Right ventricle myocardium inferior (tissue), 1 donor: ENCODE measurements around the gene RERG. TPM values are rescaled to one million over a fixed set of nuclear protein-coding genes. Genes with fewer than 3 reads are reported as not detected.
A peak's percentile ranks its signal among the peaks of the same experiment; 100 is the strongest.
"Not testable (repeated sequence)": the region's sequence is repeated elsewhere in the genome, so short reads cannot be mapped to it uniquely, and the experiment has no call there.

ENCODE experiments used
- ATAC-seq: fragments of 200-7000 bp; cut with Tn5 transposase; one replicate; pipeline ENCODE4 v1.9.1; 2020; ENCODE audit warnings: mild to moderate bottlenecking, moderate library complexity
- DNase-seq: peaks from one replicate; pipeline ENCODE4 v3.0.0; 2021; ENCODE audit errors: missing footprints
- intact Hi-C: fragments of 100-400 bp; cut with DNase I; formaldehyde crosslinking; loops from one replicate; pipeline ENCODE4 v1.11.0; 2022
- long read RNA-seq: library from polyadenylated mRNA; unstranded; transcript quantifications from one replicate; pipeline ENCODE4 v2.0.0, GENCODE V29; 2021
- total RNA-seq: library from RNA; stranded (reverse); fragmentation: NEBNext Ultra II Directional; extraction: Animal tissue kit (Norgen Biotek cat#: 25700); gene quantifications from one replicate; pipeline ENCODE4 v1.2.1, GENCODE V29; 2021
- donor health status: DM: no; HTN: yes; CAD: no; lungs with severe emphysema.

The RERG gene
- 4.0 TPM for total RNA-seq
- long read RNA-seq, partial matches to known transcripts: 0 of 5 reads
- long read RNA-seq, other reads (novel, unspliced or antisense): 1 of 5 reads

DNA sequence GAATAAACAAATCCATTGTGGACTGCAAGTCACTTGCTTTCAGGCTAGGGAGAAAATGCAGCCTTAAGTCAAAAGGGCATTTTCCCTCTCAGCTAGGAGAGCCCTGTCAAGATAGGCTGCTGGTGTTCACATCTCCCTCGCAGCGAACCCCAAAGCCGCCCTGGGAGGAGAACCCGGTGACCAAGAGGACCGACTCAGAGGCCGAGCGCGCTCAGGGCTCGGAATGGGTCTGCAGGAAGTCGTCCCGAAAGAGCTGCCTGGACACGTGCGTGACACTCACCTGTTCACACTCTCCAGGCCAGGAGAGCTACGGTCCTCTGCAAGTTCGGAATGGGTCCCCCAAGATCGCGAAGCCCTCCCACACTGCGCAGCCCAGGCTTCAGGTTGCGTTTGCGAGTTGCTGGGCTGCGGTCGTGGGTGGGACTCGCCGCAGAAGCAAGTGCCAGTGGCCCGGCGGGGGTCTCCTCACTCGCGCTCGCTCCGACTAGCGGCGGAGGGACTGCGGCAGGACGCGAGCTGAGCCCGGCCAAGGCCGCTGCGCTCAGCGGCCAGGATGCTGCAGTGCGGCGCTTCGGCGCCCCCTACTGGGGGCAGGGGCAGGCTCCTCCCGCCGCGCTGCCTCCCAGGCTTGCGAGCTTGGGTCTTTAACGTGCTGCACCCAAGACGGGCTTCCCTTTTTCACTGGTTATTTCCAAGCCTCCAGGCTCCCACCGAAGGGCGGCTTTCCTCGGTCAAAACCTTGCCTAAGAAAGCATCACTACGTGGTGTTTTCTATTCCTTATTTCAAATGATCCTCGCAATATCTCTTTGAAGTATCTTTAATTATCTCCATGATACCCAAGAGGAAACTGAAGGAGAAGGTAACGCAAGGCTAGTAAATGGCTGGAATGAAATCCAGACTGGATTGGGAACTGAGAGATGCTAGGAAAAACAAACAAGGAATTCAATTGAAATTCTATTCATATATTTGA lies at the start of gene RERG:
RERG (minus strand) TSS at position 503 of the 971 bp plus-strand sequence. CDS start 3,928 bp downstream, outside the sequence.
- ATAC-seq (peak; percentile 99), DNase-seq (peak; percentile 88)
- intact Hi-C loops: loop anchor here (2.0 to 5.0 kb wide), 5 partner anchors 46 to 409 kb away; partner anchors contain the start of genes ART4 and SMCO3

- DNase-seq (peak; percentile 5), ATAC-seq (no peak)
- intact Hi-C loops: loop anchor here (10.0 kb wide), 1 partner anchor 426 kb away; the partner anchor contains the start of gene ART4
Observed at GRCh38 chr12:15270591-15270990, 49.4 kb upstream of the RERG start.

DNA sequence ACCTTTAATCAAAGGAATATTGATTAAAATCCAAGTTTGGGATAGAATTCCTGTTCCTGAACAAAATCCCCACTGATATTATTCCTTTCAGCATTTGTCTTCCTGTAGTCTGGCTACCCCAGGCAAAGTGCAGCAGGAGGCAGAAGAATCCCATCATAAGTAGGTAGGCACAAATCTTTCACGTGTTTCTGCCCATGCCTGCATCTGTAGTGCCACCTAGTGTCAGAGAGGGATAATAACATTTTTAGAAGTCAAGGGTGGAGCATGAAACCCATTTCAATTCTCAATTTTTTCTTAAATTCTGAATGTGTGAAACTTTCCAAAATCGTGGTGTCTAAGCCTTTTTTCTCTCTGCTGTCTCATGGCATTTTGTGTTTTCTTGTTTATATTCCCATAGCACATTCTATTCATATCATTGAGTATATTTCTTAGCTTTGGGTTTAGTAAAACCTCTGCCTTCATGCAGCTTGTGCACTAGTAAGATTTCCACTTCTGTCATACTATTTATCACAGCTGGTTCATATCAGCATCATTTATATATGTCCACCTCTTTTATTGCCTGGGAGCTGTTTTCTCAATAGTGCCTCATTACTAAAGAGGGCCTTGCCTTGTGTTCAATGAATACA lies 47.8 kb upstream of the RERG start:
- DNase-seq (peak; percentile 11), ATAC-seq (peak; percentile 46)
- intact Hi-C loops: loop anchor here (5.0 kb wide), 1 partner anchor 47 kb away; the partner anchor contains the start of gene RERG

- DNase-seq (no peak), ATAC-seq (no peak)
- intact Hi-C loops: loop anchor here (5.0 kb wide), 1 partner anchor 46 kb away; the partner anchor contains the start of gene RERG
Observed at GRCh38 chr12:15268309-15268708, 47.1 kb upstream of the RERG start.

- no peak for DNase-seq
- intact Hi-C loops: loop anchor here (5.0 kb wide), 1 partner anchor 44 kb away; the partner anchor contains the start of gene RERG
- ATAC-seq: no peak
Observed at GRCh38 chr12:15265875-15266274, 44.7 kb upstream of the RERG start.

- ATAC-seq: peak; percentile 84
- intact Hi-C loops: no loop called here
- no peak for DNase-seq
Observed at GRCh38 chr12:15256761-15257160, 35.5 kb upstream of the RERG start.

GRCh38 chr12:15253990-15254389 lies 32.8 kb upstream of the RERG start:
- ATAC-seq: no peak
- no peak for DNase-seq
- intact Hi-C loops: no loop called here

- ATAC-seq (no peak), DNase-seq (no peak)
- intact Hi-C loops: no loop called here
Observed at GRCh38 chr12:15244926-15245325, 23.7 kb upstream of the RERG start.

DNA sequence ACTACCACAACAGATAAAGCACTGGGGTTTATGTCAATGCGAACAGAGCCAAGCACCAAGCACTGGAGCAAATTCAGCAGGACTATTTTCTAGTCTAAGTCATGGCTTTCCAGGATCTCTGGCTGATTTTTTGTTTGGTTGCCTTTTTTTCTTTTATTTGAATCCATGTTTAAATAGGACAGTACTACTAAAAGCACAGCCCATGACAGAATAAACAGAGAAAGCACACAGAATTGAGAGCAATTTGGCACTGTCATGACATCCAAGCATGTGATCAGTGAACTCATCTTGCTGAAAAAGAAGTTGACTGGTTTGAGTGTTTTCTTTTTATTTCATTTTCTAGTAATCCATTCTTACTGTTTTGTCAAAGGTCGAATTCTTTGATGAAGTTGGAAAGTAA lies 23.1 kb upstream of the RERG start:
- intact Hi-C loops: no loop called here
- no peak for DNase-seq
- ATAC-seq: no peak

DNA sequence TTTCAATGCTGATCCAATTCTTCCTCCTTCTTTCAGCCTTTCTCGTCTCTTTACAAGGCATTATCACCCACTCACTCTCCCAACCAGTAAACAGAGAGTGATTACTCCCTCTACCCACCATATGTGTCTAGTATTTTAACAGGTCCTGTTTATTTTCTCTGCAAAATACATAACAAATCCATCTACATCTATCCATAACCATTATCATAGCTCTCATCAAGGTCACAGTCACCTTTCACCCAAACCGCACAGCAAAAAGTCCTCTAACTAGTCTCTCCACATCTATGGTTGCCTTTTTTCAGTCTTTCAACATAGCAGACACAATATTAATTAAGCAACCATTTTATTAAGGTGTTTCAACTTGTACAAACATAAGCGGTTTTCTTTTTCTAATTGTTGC lies 21.9 kb upstream of the RERG start:
- DNase-seq (no peak), ATAC-seq (no peak)
- intact Hi-C loops: no loop called here

- intact Hi-C loops: no loop called here
- no peak for ATAC-seq
- DNase-seq: no peak
Observed at GRCh38 chr12:15240898-15241297, 19.7 kb upstream of the RERG start.

DNA sequence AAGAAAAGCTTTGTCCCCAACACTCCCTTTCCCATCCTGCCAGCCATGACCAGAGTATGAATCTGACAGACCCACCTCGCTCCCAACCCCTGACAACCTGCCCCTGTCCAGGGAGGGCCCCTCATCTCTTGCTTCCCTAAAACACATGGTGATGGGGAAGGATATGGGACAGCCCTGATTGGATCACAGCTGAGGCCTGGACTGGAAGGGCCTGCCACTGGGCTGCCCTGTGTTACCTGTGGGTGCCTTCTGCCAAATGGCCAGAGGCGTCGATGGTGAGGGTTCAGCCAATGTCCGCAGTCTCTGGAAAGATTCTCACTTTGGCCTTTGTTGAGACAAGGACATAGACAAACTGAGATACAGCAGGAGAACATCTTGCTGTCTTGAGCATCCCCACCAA lies 13.3 kb upstream of the RERG start:
- intact Hi-C loops: no loop called here
- DNase-seq: no peak
- ATAC-seq: no peak

DNA sequence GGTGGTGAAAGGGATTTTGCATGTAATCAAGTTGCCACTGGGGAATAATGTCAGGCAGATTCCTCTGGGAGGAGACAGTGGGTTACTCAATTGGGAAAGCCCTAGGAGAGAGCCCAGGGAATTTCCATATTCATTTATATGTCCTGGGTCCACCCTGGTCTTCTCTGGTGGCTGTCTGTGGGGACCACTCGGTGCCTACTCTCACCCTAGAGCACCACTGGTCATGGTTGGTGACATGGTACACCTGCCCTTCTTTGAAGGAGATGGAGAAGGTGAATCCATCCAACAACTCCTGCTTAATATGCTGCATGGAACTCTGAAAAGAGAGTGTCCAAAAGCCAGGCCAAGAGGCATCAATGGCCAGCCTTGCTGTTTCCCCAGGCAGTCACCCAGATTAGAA lies 12.8 kb upstream of the RERG start:
- intact Hi-C loops: no loop called here

DNA sequence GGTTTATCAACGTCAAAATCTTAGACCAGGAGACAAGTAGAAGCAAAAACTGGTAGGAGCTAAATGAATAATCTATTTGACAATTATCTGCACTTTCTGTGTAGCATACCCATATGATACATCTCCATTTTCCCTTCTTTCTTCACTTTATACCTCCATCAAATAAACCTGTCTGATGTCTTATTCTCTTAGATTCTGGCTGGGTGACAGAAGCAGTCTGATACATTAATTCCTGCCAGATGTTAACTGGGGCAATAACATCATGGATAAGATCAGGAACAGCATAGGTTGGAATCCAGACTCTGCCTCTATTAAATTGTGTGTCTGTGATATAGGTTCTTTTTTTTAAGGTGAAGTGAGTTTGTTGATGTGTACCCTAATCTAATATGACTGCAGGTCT lies 11.7 kb upstream of the RERG start:
- ATAC-seq (no peak), DNase-seq (no peak)
- intact Hi-C loops: no loop called here

More for the DNA sequence above, 12.8 kb upstream of the RERG start:
- ATAC-seq (no peak), DNase-seq (no peak)

DNA sequence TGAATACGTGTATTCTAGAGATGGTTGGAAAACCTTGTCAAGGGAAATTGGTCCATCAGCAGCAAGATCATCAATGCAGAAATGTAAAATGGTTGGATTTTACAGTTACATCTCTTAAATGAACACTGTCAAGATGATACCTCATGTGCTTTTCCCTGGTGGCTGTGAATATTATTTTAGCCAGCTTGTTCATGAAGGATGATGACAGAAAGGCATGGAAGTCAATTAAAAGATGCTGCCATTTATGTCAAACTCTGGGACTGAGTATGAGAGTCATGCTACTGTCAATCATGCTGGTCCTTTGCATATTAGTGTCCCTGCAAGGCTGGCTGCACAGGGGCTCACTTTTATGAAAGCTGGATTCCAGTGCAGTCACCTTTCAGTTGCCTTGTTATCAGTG lies 10.3 kb upstream of the RERG start:
- no peak for DNase-seq
- intact Hi-C loops: no loop called here

DNA sequence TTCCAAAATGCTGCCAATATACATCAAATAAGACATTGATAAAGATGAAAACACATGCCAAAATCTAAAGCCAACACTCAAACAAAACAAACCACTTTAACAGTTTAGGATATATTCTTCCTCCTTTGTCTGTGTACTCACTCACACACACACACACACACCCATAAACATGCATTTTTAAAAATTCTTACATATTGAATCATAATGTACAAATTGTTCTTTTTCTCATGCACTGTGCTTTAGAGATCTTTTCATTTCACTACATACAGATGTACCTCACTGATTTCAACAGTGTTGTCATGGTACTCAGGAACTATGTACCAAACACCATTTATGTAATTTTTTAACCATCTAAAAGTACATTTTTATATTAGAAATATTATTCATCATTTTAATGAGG lies 9.5 kb upstream of the RERG start:
- ATAC-seq (no peak), DNase-seq (no peak)
- intact Hi-C loops: no loop called here

More for the DNA sequence above, 10.3 kb upstream of the RERG start:
- no peak for ATAC-seq

- no peak for ATAC-seq
- DNase-seq: no peak
- intact Hi-C loops: no loop called here
Observed at GRCh38 chr12:15230137-15230536, 8.9 kb upstream of the RERG start.

- peak; percentile 77 for DNase-seq
- peak; percentile 57 for ATAC-seq
- intact Hi-C loops: no loop called here
Observed at GRCh38 chr12:15227004-15227679, 5.9 kb upstream of the RERG start.

GRCh38 chr12:15225863-15226218 lies 4.6 kb upstream of the RERG start:
- ATAC-seq, DNase-seq, intact Hi-C loops: not testable (repeated sequence)
